Loucy (cell line): ENCODE results near the gene E2F8.
A peak's percentile ranks its signal among the peaks of the same experiment; 100 is the strongest.

Experiments used
- H2AFZ ChIP-seq: fragments of 200-600 bp; sonication (generic); 2 replicates; pipeline ENCODE4 v1.6.0; 2016; ENCODE audit warnings: antibody characterized with exemption, mild to moderate bottlenecking, low read length, moderate library complexity
- H3F3A ChIP-seq: fragments of 200-600 bp; 2 replicates; pipeline ENCODE4 v1.6.0; 2016; ENCODE audit warnings: antibody characterized with exemption, low read depth, mild to moderate bottlenecking
- H3K27me3 ChIP-seq: fragments of 200-600 bp; sonication (generic); 2 replicates; pipeline ENCODE4 v1.6.1; 2014; ENCODE audit warnings: low read length, mild to moderate bottlenecking; ENCODE audit not compliant: insufficient read depth, poor library complexity, severe bottlenecking
- H3K36me3 ChIP-seq: fragments of 200-600 bp; sonication (generic); 2 replicates; pipeline ENCODE4 v1.6.1; 2016; ENCODE audit warnings: low read length; ENCODE audit not compliant: insufficient read depth
- H3K4me1 ChIP-seq: fragments of 200-600 bp; sonication (generic); 2 replicates; pipeline ENCODE4 v1.5.1; 2014; ENCODE audit warnings: low read length, mild to moderate bottlenecking; ENCODE audit not compliant: insufficient read depth, poor library complexity, severe bottlenecking
- H3K4me2 ChIP-seq: fragments of 200-600 bp; sonication (generic); 2 replicates; pipeline ENCODE4 v1.6.0; 2014; ENCODE audit warnings: antibody characterized with exemption, low read length, low read depth, mild to moderate bottlenecking; ENCODE audit not compliant: poor library complexity, severe bottlenecking
- H3K4me3 ChIP-seq: fragments of 200-600 bp; sonication (generic); 2 replicates; pipeline ENCODE4 v1.5.1; 2014; ENCODE audit warnings: low read length, mild to moderate bottlenecking, mixed read lengths; ENCODE audit not compliant: poor library complexity, severe bottlenecking
- H3K79me2 ChIP-seq: fragments of 200-600 bp; sonication (generic); 2 replicates; pipeline ENCODE4 v1.6.1; 2014; ENCODE audit warnings: low read length; ENCODE audit not compliant: insufficient read depth
- H3K9ac ChIP-seq: fragments of 200-600 bp; sonication (generic); 2 replicates; pipeline ENCODE4 v1.6.0; 2014; ENCODE audit warnings: mild to moderate bottlenecking, low read depth, low read length, moderate library complexity; ENCODE audit not compliant: poor library complexity, severe bottlenecking
- H3K9me2 ChIP-seq: fragments of 200-600 bp; sonication (generic); replicated peaks from 2 replicates; pipeline ENCODE4 v1.6.1; 2016; ENCODE audit warnings: low read depth, low read length, mixed read lengths
- H3K9me3 ChIP-seq: fragments of 200-600 bp; sonication (generic); 2 replicates; pipeline ENCODE4 v1.6.1; 2014; ENCODE audit warnings: mild to moderate bottlenecking, antibody characterized with exemption, low read length, low read depth; ENCODE audit not compliant: insufficient read depth
- H4K20me1 ChIP-seq: fragments of 200-600 bp; sonication (generic); 2 replicates; pipeline ENCODE4 v1.6.0; 2014; ENCODE audit warnings: antibody characterized with exemption, low read length, mild to moderate bottlenecking; ENCODE audit not compliant: insufficient read depth, poor library complexity, severe bottlenecking
- EZH2phosphoT487 ChIP-seq: fragments of 200-600 bp; IDR thresholded peaks from 2 replicates; pipeline ENCODE4 v1.6.1; 2018; ENCODE audit warnings: antibody characterized with exemption, mild to moderate bottlenecking, moderate library complexity, borderline replicate concordance
- TF ChIP-seq, protein P1 (sequence below): fragments of 200-600 bp; sonication (generic); conservative IDR thresholded peaks from 2 replicates; pipeline ENCODE4 v1.5.1; 2014; ENCODE audit warnings: mild to moderate bottlenecking, antibody characterized with exemption, low read length

Gene E2F8

DNA sequence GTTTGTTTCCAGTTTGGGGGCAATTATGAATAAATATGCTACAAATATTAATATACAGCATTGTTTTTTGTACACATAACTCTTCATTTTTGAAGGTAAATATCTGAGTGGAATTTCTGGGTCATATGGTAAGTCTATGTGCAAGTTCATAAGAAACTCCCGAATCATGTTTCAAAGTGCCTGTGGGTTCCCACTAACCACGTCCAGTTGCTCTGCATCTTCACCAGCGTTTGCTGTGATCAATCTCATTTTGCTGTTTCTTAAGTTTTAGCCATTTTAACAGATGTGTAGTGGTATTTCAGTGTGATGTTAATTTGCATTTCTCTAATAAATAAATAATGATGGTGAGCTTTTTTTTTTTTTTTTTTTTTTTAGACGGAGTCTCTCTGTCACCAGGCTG, 24.7 kb downstream of the E2F8 start:
- no peak overlapping the region for H3K4me3 ChIP-seq
- TF ChIP-seq, protein P1, sequence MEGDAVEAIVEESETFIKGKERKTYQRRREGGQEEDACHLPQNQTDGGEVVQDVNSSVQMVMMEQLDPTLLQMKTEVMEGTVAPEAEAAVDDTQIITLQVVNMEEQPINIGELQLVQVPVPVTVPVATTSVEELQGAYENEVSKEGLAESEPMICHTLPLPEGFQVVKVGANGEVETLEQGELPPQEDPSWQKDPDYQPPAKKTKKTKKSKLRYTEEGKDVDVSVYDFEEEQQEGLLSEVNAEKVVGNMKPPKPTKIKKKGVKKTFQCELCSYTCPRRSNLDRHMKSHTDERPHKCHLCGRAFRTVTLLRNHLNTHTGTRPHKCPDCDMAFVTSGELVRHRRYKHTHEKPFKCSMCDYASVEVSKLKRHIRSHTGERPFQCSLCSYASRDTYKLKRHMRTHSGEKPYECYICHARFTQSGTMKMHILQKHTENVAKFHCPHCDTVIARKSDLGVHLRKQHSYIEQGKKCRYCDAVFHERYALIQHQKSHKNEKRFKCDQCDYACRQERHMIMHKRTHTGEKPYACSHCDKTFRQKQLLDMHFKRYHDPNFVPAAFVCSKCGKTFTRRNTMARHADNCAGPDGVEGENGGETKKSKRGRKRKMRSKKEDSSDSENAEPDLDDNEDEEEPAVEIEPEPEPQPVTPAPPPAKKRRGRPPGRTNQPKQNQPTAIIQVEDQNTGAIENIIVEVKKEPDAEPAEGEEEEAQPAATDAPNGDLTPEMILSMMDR, result no peak
- TF ChIP-seq EZH2phosphoT487, result no peak
- H3K4me1 ChIP-seq, result peaks cover 15% of the 10 kb centered on the region
- H4K20me1 ChIP-seq, result no peaks in the 10 kb centered on the region
- H3K9me3 ChIP-seq, result no peaks in the 10 kb centered on the region
- H3K9ac ChIP-seq, result peak overlapping the region; percentile 0
- peak overlapping the region; percentile 1; the same call in 1 of the 2 replicates for H2AFZ ChIP-seq
- H3K36me3 ChIP-seq, result no peaks in the 10 kb centered on the region
- no peaks in the 10 kb centered on the region for H3K27me3 ChIP-seq
- H3F3A ChIP-seq, result no peaks in the 10 kb centered on the region
- peak overlapping the region; percentile 36 for H3K4me2 ChIP-seq
- H3K79me2 ChIP-seq, result no peaks in the 10 kb centered on the region
- H3K9me2 ChIP-seq, result no peaks in the 10 kb centered on the region

DNA sequence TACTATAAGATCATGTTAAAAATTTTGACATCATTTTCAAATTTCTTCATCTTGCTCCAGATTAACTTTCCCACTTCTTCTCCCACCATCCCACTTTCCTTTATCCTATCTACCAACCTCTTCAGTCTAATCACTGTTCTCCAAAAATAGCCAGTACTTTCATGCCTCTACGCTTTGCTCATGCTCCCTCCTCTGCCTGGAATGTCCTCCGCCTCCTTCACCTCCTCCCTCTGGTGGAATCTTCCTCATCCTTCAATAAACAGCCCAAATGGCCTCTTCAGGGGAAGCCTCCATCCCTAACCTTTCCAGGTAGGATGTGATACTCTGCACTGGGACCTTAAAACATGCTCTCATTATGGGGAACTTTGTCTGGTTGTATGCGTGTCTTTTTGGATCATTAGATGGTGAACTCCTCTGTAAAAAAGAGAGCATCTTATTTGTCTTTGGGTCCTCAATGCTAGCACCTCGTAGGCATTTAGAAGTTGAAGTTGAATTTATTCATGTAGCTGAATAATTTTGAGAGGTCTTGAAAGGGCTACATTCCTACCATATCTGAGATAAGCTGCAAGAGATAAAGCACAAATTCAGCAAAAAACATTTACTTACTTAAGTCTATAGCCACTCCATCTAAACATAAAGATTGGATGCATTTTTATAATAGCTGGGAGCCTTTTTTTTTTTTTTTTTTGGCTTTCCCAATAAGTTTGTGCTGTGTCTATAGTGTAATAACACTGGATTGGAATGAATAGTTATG, 31.0 kb downstream of the E2F8 start:
- Histone ChIP-seq H3K36me3 (no peaks in the 10 kb centered on the region), H3K9ac (no peak overlapping the region), H3K9me3 (no peaks in the 10 kb centered on the region), H2AFZ (no peak overlapping the region), H3K79me2 (no peaks in the 10 kb centered on the region), H3K9me2 (no peaks in the 10 kb centered on the region), H3F3A (no peaks in the 10 kb centered on the region), H3K4me1 (peaks cover 27% of the 10 kb centered on the region), H3K27me3 (no peaks in the 10 kb centered on the region), H4K20me1 (no peaks in the 10 kb centered on the region), H3K4me3 (no peak overlapping the region), H3K4me2 (no peak overlapping the region)
- TF ChIP-seq EZH2phosphoT487, result no peak
- TF ChIP-seq, protein P1, result no peak

DNA sequence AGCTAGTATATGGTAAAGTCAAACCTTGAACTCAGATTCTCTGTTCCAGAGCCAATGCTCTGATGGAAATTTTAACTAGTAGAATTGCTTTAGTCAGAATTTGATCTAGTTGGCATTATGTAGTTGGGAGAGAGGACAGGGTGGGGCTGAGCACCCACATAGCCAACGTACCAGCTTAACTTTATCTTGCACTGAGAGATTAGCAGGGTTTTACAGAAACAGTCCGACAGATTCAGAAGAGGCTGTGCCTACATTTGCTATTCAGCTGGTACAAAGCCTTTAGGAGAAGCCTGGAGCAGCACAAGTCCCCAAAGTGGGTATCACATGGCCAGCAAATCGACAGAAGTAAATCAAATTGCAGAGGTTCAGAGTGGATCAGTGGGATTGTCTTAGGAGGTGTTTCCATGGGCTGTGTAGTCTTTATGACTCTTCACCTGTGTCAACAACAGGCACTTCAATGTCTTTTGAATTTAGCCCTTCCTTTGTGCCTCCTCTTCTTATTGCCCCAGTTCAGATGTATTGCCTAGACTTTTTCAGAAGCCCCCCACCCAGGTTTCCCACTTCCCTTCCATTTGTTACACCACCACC, 31.7 kb downstream of the E2F8 start:
- H3K4me2 ChIP-seq, result no peak overlapping the region
- no peak overlapping the region for H2AFZ ChIP-seq
- no peak overlapping the region for H3K9ac ChIP-seq
- no peak overlapping the region for H3K4me3 ChIP-seq
- no peaks in the 10 kb centered on the region for H3K27me3 ChIP-seq
- no peaks in the 10 kb centered on the region for H3K9me3 ChIP-seq
- peaks cover 28% of the 10 kb centered on the region for H3K4me1 ChIP-seq
- H3K9me2 ChIP-seq, result no peaks in the 10 kb centered on the region
- H3F3A ChIP-seq, result no peaks in the 10 kb centered on the region
- H3K79me2 ChIP-seq, result no peaks in the 10 kb centered on the region
- TF ChIP-seq, protein P1, result no peak
- TF ChIP-seq EZH2phosphoT487, result no peak
- H4K20me1 ChIP-seq, result no peaks in the 10 kb centered on the region
- H3K36me3 ChIP-seq, result no peaks in the 10 kb centered on the region
